ENCODE measurements around the gene LTBP1. TPM values are rescaled to one million over a fixed set of nuclear protein-coding genes. Genes with fewer than 3 reads are reported as not detected.
"Not testable (repeated sequence)": the region's sequence is repeated elsewhere in the genome, so short reads cannot be mapped to it uniquely, and the experiment has no call there.

The LTBP1 gene
- total RNA-seq, 1 donor from 2014 or later = 111 TPM

GRCh38 chr2:33042819-33043218 is 96.1 kb downstream of the LTBP1 start:
- no peak for DNase-seq

- DNase-seq = no peak
These were observed 101.2 kb downstream of the LTBP1 start for GRCh38 chr2:33047939-33048338.

- DNase-seq = no peak
These were observed 105.0 kb downstream of the LTBP1 start for GRCh38 chr2:33051586-33052360.

GRCh38 chr2:33052361-33052735 is 105.6 kb downstream of the LTBP1 start:
- no peak for DNase-seq

GRCh38 chr2:33052795-33053194 is 106.0 kb downstream of the LTBP1 start:
- DNase-seq = not testable (repeated sequence)

GRCh38 chr2:33056170-33056569 is 109.4 kb downstream of the LTBP1 start:
- no peak for DNase-seq

- DNase-seq = not testable (repeated sequence)
These were observed 110.7 kb downstream of the LTBP1 start for GRCh38 chr2:33057307-33058028.

- no peak for DNase-seq
These were observed 112.1 kb downstream of the LTBP1 start for GRCh38 chr2:33058716-33059470.

GRCh38 chr2:33059471-33060156 is 112.9 kb downstream of the LTBP1 start:
- DNase-seq = no peak

GRCh38 chr2:33060405-33060804 is 113.7 kb downstream of the LTBP1 start:
- DNase-seq = no peak

- no peak for DNase-seq
These were observed 116.0 kb downstream of the LTBP1 start for GRCh38 chr2:33062665-33063250.

GRCh38 chr2:33064349-33064801 is 117.6 kb downstream of the LTBP1 start:
- no peak for DNase-seq

- DNase-seq = no peak
These were observed 120.8 kb downstream of the LTBP1 start for GRCh38 chr2:33067598-33067997.

- no peak for DNase-seq
These were observed 121.5 kb downstream of the LTBP1 start for GRCh38 chr2:33068261-33068660.

GRCh38 chr2:33069894-33070651 is 123.3 kb downstream of the LTBP1 start:
- no peak for DNase-seq

- DNase-seq = no peak
These were observed 124.8 kb downstream of the LTBP1 start for GRCh38 chr2:33071591-33071990.

GRCh38 chr2:33072614-33073013 is 125.9 kb downstream of the LTBP1 start:
- no peak for DNase-seq

- no peak for DNase-seq
These were observed 126.3 kb downstream of the LTBP1 start for GRCh38 chr2:33073018-33073417.

GRCh38 chr2:33074197-33074596 is 127.4 kb downstream of the LTBP1 start:
- DNase-seq = no peak

GRCh38 chr2:33077311-33077710 is 130.6 kb downstream of the LTBP1 start:
- DNase-seq = no peak

- DNase-seq = no peak
These were observed 131.1 kb downstream of the LTBP1 start for GRCh38 chr2:33077844-33078243.

Data from skin of body (tissue), 2 donors.